ENCODE results near the gene SLC17A2.
A peak's percentile ranks its signal among the peaks of the same experiment; 100 is the strongest.

Gene SLC17A2

DNA sequence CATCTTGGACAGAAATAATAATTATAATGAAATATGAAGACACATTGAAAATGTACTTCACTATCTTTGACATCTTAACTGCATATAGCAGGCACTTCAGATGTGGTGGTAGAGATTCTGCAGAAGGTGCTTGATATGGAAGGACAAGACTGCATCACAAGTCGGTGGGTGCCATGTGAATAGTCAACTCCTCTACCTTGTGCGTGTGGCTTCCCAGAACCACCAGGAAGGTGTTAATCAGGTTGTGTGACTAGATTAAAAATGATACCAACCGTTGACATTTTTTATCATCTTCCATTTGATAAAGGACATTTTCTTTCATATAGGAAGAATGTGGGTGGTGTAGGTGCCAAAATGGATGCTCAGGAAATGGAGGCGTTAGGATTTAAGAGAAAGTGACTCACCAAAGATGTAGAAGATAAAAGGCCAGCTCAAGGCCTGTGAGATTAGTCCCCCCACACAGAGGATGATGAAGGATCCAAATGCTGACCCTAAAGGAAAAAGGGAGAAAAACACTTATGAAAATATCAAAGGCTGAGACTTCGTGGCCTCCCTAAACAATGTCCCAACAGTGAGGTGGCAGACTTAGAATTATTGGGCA, 12.3 kb downstream of the SLC17A2 start:
- DNase-seq, result no peak

DNA sequence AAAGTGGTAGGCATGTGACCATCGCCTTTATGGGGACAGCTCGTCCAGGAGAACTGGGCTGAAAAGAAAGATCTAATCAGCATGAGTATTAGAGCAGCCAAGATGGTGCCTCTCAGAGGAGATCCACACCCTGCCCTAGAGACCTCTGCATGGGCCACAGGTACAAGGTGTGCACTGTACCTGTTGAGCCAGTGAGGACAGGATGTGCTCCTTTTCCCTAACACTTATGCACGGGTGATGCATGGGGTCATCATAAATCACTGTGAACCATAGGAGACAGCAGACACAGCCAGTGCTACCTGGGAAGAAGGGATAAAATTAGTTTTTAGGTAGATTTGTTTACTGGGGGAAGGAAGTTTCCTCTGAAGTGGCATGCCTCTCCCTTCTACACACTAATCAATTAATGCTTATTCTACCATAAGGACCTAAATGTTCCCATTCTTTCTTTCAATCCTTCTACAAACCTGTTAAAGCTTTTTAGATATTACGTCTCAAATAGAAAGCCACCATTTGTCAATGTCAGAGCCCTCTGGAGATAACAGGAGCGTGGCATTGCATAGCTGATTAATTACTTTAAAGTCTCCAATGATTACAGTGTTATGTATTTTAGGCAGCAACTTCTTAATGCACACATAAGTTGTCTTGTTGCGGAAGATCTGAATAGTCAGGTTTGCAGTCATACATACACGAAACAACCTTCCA, 13.6 kb downstream of the SLC17A2 start:
- no peak for DNase-seq

DNA sequence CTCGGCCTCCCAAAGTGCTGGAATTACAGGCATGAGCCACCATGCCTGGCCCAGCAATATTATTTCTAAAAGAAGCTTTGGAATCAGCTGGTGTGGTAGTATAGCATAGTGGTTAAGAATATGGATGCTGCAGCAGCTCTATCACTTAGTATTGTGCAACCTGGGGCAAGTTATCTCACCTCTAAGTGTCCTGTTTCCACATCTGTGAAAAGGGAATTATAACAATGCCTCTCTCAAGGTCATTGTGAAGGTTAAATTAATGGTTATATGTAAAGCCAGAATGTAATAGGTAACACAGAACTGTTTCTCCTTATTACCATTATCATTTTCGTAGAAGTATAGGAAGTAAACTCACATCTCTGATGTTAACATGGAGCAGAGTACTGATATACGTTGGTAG, 14.2 kb downstream of the SLC17A2 start:
- no peak for DNase-seq

DNA sequence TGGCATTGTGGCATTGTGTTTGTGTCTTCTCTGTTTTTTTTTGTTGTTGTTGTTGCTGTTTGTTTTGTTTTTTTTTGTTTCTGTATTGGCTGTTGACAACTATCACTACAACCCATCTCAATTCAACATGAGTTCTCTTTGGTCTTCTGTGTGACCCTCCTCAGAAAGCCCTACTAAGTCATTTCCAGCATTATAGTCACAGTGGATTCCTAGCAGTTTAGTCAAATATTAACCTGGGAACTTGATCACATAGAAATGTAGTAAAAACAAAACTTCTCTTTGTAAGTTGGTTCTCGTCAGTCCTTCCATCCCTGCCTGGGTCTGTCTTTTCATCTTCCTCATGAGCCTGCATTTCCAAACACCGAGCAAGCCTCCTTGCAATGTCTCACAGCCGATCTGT, 16.8 kb downstream of the SLC17A2 start:
- DNase-seq, result peak; percentile 13

DNA sequence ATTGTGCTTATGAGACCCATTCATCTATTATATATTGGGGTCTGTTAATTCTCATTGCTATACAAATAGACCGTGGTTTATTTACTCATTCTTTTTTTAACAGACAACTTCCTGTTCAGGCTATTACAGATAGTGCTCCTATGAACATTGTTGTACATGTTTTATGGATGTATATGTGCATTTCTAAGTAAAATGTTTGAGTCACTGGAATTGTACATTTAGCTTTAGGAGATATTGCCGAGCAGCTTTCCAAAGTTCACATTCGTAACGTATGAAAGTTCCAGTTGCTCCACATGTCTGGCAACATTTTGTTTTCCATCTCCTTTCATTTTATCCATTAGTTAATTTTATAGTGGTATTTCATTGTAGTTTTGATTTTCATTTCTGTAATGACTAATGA, 19.1 kb downstream of the SLC17A2 start:
- DNase-seq, result peak; percentile 20

DNA sequence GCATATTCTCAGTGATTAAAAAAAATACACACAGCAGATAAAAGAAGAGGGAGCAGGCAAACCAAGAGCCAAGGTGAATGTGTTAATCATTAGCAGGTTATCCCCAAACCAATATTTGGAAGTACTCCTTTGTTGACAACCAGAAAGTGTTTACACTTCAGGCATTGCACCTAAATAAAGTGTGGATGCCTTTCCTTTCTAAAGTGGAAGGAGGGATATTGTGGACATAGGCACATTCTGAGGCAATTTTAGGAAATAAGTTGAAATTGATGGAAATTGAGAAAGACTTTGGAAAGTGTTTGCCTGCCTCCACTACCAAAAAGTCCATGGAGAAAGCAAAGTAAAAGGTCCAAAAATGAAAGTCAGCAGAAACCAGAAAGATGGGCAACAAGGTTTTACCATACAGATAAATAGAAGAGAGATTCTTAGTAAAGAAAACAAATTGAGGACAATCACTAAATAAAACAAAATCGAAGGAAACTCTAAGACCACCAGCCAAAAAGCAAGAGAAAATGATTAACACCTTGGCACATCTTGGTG, 22.9 kb downstream of the SLC17A2 start:
- DNase-seq, result peak; percentile 60

DNA sequence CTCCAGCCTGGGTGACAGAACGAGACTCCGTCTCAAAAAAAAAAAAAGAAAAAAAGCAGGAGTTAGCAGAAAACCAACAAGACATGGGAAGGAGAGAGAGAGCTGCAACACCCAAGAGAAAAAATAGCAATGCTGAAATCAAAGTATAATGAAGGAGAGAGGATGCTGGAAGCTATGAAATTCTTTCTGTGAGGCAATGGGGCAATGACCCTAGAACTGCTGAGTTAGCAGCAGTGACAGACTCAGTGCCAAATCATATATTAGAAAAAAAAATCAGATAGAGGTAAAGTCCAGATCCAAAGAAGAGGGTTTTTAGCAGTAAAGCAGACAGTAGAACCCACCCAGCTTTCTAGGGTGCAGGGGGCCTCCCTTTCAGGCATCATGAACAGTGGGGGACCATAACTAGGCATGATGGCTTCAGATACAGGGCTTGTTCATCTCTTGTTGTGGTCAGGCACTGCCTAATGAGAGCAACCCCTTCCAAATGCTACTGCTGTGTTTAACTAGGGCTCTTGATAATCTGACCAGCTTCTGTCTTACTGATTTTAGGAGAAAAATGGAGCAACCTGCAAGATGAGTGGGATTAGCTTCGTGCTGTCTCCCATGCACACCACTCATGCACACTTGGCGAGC, 26.9 kb downstream of the SLC17A2 start:
- DNase-seq, result no peak

DNA sequence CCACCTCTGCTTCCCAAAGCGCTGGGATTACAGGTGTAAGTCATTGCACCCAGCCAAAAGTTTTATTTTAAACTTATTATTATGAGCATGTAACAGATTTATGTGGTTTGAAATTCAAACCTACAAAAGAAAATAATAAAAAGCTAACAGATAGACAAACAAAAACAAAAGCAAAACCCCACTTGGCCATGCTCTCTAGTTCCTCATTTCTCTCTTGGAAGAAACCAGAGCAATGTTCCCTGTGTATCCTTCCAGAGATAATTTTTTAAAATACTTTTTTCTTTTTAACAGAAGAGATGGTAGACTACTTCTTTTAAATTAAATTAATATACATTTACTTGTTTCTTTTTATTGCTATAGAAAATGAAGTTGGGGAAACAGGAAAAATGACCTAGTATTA, 28.4 kb downstream of the SLC17A2 start:
- DNase-seq, result no peak

DNA sequence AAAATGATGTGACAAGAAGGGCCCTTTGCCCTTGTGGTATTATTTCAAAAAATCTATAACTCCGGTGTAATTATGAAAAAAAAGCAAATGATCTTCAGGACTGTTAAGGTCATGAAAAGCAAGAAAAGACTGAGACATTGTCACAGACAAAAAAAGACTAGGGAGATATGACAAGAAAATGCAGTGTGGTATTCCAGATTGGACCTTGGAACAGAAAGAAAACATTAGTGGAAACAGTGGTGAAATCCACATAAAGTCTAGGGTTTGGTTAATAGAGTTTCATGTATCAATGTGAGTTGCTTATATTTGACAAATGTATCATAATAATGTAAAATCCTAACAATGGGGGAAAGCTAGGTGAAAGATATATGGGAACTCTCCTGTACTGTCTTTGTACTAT, 29.6 kb downstream of the SLC17A2 start:
- DNase-seq, result no peak

DNA sequence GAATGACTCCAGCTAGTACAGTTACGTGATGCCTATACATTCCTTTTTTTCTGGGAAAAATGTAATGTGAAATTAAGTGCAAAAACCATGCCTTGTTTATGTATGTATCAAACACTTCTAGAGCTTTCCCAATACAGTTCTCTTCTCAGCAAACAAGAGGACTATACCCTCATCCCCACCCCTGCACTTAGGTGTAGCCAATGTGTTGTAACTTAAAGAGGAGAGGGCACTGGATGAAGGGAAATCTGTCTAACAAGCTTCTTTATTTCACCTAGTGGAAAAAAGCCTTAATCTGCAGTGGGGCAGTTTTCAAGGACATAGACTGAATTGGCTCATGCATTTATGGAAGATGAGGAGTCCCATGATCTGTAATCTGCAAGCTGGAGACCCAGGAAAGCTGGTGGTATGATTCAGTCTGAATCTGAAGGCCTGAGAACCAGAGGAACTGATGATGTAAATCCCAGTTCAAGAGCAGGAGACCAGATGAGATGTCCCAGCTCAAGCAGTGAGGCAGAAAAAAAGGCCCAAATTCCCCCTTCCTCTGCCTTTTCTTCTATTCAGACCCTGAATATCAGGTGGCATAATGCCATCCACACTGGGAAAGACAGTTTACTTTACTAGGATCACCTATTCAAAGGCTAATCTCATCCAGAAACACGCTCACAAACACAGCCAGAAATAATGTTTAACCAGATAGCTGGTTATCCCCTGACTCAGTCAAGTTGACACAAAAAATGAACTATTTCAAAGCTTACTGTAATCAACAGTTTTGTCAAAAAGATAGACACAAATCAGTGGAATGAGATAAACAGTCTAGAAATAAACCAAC, 30.7 kb downstream of the SLC17A2 start:
- DNase-seq, result peak; percentile 37

DNA sequence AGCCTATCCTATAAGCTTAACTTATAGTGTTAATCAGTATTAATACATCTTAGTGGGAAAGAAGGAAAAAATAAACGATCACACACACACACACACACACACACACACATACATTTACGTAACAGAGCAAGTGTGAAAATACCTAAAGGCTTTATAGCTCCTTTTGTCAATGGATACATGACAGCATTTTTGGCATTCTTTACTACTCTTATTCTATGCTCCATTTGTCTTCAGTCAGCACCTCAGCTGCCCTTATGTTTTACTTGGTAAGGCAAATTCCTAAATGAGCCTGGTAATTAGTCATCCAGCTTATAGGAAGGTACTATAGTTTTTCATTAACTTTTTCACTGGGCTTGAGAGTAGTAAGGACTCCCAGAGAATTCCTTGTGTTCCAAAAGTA, 31.4 kb downstream of the SLC17A2 start:
- no peak for DNase-seq

DNA sequence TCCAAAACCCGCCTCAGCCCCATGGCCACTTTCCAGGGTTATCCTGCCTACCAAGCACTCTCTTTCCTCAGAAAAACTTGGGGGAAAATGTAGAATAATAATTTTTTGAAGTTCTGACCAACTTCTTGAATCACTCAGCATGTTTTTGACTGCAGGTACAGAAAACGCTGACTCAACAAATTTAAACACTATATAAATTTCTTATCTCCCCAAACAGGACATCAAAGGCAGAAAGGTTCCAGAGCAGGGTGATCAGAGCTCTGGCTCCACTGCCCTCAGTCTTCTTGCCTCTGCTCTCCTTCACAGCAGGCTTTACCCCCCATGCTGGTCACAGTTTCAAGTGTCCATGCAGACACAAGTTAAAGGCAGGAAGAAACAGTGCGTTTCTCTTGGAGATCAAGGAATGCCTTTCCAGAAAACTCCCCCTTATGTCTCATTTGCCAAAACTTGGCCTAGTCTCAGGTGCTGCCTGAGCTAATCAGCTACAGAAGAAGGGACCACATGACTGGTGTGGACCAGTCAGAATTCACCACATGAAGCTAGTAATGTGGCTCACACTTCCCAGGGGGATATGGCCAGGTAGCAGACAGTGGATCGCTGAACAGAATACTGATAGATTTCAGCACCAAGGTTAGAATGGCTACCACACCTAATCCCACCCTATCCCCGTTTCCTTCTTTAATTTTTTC, 32.1 kb downstream of the SLC17A2 start:
- DNase-seq, result no peak

DNA sequence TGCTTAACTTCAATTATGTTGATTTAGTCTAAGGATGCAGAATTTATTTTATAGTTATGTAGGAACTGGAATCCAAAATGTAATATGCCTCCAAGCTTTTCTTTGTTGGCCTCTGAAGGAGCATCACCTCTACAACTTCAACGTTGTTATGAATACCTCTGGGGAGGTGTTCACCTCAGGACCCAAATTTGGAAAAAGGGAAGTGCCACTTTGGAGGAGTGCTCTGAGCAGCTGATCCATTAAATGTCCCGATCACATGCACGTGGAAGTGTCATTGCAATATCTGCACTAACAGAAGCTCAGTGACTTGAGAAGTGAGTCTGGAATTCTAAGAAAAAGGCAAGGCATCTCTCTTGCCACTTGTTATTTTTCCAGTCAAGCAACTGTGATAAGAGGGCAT, 34.2 kb downstream of the SLC17A2 start:
- no peak for DNase-seq

DNA sequence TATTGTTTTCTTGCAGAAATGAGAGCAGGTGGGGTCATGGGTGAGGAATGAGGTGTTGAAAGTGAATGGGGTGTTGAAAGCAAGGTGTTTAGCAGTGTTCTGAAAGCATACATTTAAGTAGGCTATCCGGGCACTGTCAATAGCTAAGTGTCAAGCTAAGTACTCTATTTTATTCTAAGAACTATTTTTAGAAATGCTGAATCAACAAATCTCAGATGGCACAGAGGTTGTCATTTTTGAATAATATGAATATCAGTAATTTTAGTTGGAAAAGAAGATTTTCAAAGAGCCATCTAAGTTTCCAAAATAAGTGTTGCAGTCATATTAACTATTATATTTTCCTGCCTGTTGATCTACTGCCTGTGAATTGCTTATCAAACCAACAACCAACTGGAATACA, 34.7 kb downstream of the SLC17A2 start:
- no peak for DNase-seq

DNA sequence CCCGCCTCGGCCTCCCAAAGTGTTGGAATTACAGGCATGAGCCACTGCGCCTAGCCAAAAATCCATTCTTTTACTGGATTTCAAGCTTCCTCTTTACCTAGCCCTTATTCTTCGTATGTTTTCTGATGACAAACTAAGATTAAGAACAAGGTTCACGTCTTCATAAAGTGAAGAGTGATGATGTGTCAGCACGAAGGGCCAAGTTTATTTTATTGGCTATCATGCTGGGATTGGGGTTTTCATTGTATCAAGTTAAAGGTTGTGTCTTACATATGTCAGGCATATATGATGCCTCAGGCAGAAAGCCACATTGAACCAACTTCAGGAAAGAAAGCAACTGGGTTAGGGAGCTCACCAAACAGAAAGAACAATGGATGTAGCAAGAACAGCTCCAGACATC, 36.7 kb downstream of the SLC17A2 start:
- DNase-seq, result no peak

DNA sequence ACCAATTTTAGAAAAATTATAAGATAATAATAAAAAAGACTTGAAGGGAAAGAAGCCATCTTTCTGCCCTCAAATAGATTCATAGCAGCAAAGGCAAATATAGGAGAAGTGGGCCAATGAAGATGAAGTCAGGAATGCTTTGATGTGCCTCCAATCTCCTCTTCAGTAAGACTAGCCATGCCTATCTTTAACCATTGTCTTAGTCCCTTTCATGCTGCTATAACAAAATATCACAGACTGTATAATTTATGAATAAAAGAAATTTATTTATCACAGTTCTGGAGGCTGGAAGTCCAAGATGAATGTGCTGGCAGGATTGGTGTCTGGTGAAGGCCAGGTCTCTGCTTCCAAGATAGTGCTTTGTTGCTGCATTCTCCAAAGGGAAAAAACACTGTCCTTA, 37.6 kb downstream of the SLC17A2 start:
- no peak for DNase-seq

DNA sequence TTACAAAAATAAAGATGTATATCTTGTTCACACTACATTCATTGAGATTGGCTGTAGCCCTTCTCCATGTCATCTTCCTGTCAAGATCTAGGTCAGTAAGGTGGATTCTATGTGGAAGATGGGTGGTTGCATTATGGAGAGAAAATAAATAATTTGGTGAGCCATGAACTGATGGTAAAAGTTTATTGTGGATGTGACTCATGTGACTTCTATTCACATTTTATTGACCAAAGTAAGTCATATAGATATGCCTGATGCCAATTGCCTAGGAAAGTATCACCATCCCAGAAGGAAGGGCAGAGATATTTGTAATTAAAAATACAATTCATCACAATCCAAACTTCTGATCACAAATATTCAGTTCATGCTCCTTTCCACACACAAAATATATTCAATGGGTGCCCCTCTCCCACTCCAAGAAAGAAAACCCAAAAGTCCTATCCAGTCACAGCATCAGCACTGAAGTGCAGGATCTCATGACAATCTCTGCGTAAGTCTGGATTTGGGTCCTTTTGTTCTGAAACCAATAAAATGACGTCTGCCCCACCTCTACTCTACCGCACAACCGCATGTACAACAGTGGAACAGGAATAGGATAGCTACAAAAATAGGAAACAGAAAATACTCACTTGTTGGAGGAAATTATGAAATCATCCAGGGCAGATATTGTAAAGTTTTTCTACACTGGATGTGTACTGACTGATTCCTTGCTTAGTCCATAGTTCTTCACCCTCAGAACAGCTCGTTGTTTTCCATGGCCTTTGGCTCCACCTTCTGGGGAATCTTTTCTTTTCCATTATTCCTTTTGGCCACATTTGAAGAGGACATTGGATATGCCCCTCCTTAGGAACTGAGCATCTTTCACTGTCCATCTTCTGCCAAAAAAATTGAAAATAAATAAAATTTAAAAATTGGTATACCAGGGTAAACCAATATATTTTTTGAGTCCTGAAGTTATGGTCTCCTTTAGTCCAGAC, 40.3 kb downstream of the SLC17A2 start:
- DNase-seq, result peak; percentile 74

DNA sequence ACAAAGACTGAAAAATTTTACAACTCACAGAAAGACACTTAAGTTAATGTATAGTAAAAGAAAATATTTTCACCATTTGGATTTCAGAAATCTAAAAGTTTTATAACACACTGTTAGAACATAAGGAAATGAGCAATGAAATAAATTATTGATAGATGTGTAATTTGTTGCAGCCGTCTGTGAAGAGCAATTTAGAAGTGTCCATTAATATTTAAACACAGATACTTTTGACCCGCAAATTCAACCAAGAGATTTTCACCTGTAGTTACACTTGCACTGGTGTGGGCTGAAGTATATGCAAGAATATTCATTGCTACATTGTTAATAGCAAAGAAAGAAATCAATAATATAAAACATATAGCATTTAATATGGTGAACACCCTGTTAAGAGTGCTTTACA, 41.9 kb downstream of the SLC17A2 start:
- DNase-seq, result no peak

DNA sequence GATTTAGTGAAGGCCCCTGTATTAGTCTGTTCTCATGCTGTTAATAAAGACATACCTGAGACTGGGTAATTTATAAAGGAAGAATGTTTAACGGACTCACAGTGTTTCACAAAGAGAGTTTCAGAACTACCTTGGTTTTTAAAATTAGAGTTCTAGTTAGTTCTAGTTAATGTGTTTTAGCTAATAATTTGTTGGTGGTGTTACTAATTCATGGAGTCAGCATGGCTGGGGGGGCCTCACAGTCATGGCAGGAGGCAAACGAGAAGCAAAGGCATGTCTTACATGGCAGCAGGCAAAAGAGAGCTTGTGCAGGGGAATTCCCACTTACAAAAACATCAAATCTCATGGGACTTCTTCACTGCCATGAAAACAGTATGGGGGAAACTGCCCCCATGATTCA, 44.4 kb downstream of the SLC17A2 start:
- DNase-seq, result no peak

DNA sequence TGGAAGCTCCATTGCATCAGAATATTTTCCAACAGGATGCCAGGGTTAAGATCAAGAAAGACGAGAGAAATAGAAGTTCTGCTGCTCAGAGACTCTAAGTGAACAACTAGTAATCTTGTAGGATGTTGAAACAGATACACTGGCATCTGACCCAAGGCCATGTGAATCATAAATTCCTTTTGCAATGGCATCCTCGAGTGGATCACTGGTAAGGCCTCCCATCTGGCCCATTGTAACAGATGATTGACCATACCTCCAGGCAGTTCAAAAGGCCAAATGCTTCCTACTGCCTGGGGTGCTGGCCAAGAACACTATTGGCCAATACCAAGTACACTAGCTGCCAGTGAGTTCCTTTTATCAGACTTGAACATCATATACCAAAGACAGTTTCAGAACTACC, 46.5 kb downstream of the SLC17A2 start:
- no peak for DNase-seq

DNA sequence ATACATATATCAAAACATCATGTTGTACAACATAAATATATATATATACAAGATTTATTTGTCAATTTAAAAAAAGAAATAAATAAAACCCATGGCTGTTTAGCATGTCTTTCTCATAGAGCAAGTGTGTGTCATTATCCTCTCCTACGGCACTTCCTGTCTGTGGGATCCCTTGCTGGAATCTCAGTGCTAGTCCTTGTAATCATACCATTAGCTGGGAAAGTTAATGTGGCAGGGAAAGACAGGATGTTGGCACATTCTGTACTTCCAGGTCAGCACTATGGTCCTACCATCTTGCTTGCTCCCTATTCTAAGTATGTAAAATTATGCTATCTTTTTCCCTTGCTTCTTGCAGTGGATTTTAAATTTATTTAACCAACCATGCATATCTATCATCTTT, 47.0 kb downstream of the SLC17A2 start:
- no peak for DNase-seq
